Measurements from ENCODE around the gene PTPRD.

DNA sequence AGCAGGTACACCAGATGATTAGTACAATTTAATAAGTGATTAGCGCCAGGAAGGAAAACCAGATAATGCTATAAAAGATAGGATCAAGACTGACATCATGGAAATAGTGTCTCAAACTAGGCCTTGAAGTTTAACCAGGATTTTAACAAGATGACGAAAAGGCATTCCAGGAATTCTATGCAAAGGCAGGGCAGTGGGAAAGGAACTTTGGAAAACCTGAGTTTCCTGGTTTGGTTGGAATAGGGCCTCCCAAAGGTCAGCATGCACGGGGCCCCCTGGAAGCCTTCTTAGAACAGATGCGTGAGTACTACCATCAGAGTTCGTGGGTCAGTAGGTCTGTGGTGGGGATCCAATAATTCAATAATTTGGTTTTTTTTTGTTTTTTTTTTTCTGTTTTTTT, 1878.0 kb downstream of the PTPRD start:
- no peak for TF ChIP-seq YY1 (IDR thresholded peaks at IDR 0.05; ENCODE audit: insufficient read depth, insufficient read length)
- TF ChIP-seq SUZ12 (IDR thresholded peaks at IDR 0.05; ENCODE audit: extremely low read depth, insufficient read depth, insufficient read length), result no peak
